HG03108 (cell line): ENCODE results near the gene TPO.

Experiments
- ATAC-seq: cut with Tn5 transposase; IDR thresholded peaks from one replicate; pipeline ENCODE4 v1.9.1; 2021; ENCODE audit warnings: moderate library complexity; ENCODE audit not compliant: unreplicated experiment

The TPO gene

GRCh38 chr2:1518867-1519530 is 105.7 kb downstream of the TPO start:
- ATAC-seq: no peak

GRCh38 chr2:1521191-1521877 is 108.1 kb downstream of the TPO start:
- no peak for ATAC-seq

GRCh38 chr2:1521878-1522830 is 108.9 kb downstream of the TPO start:
- ATAC-seq: no peak

- ATAC-seq: no peak
Observed at GRCh38 chr2:1527153-1527992, 114.1 kb downstream of the TPO start.

GRCh38 chr2:1528273-1529064 is 115.2 kb downstream of the TPO start:
- ATAC-seq: no peak

GRCh38 chr2:1538663-1539062 is 125.4 kb downstream of the TPO start:
- no peak for ATAC-seq

GRCh38 chr2:1539441-1539840 is 126.2 kb downstream of the TPO start:
- ATAC-seq: no peak

GRCh38 chr2:1539973-1540372 is 126.7 kb downstream of the TPO start:
- ATAC-seq: no peak

GRCh38 chr2:1540481-1540880 is 127.2 kb downstream of the TPO start:
- no peak for ATAC-seq

- ATAC-seq: no peak
Observed at GRCh38 chr2:1541040-1541439, 127.8 kb downstream of the TPO start.

- ATAC-seq: no peak
Observed at GRCh38 chr2:1541819-1542475, 128.7 kb downstream of the TPO start.

GRCh38 chr2:1542971-1543370 is 129.7 kb downstream of the TPO start:
- no peak for ATAC-seq

GRCh38 chr2:1543776-1544477 is 130.7 kb downstream of the TPO start:
- no peak for ATAC-seq

GRCh38 chr2:1544478-1545069 is 131.3 kb downstream of the TPO start:
- no peak for ATAC-seq

GRCh38 chr2:1546023-1546591 is 132.8 kb downstream of the TPO start:
- ATAC-seq: no peak

GRCh38 chr2:1546901-1547300 is 133.6 kb downstream of the TPO start:
- ATAC-seq: no peak

- no peak for ATAC-seq
Observed at GRCh38 chr2:1548910-1549673, 135.8 kb downstream of the TPO start.
